ENCODE data around the gene TMCC1. TPM values are rescaled to one million over a fixed set of nuclear protein-coding genes. Genes with fewer than 3 reads are reported as not detected.

Gene TMCC1
- total RNA-seq, 1 donor from 2014 or later, result 25.9 TPM

DNA sequence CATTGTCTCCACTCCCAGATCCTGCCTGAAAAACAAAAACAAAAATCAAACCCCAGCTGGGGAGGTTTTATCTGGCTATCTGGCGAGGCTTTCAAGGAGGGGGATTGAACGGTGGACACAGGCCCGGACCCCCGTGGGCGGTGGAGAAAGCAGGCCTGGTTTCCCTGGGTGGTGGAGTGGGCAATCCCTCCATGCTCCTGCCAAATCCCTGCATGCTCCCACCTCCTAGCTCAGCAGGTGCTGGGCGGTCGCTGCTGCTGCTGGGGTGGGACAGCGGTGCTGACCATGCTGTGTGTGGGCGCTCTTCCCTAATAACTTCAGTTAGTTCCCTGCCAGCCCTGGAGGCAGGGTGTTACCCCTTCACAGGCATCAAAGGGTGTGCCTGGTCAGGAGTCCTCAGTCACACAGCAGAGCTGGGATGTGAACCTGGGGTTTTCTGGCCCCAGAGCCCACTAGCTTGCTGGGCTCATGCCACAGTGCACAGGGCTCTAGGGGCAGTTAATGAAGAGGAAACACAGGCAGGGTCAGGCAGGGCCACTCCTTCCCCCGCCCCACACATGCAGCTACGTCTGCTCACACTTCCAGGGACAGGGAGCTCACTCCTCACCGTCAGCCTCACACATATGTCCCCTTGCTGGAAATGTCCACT, 271.2 kb downstream of the TMCC1 start:
- H3K27me3 Mint-ChIP-seq, result peaks cover 7% of the 10 kb centered on the region
- H3K36me3 Mint-ChIP-seq (ENCODE audit: low read depth), result no peaks in the 10 kb centered on the region
- no peaks in the 10 kb centered on the region for H3K9me3 Mint-ChIP-seq
- H3K4me3 Mint-ChIP-seq, result no peak overlapping the region
- DNase-seq (no peak), ATAC-seq (ENCODE audit: low read depth) (no peak)
- TF ChIP-seq, protein P1, sequence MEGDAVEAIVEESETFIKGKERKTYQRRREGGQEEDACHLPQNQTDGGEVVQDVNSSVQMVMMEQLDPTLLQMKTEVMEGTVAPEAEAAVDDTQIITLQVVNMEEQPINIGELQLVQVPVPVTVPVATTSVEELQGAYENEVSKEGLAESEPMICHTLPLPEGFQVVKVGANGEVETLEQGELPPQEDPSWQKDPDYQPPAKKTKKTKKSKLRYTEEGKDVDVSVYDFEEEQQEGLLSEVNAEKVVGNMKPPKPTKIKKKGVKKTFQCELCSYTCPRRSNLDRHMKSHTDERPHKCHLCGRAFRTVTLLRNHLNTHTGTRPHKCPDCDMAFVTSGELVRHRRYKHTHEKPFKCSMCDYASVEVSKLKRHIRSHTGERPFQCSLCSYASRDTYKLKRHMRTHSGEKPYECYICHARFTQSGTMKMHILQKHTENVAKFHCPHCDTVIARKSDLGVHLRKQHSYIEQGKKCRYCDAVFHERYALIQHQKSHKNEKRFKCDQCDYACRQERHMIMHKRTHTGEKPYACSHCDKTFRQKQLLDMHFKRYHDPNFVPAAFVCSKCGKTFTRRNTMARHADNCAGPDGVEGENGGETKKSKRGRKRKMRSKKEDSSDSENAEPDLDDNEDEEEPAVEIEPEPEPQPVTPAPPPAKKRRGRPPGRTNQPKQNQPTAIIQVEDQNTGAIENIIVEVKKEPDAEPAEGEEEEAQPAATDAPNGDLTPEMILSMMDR (IDR thresholded peaks at IDR 0.05), result no peak
- intact Hi-C loops (cut with micrococcal nuclease), result loop anchor here (10.0 kb wide), 1 partner anchor 472 kb away; no protein-coding TSS in a partner anchor
- ChIA-PET CTCF (no interaction called here), POLR2A (interaction anchor here (0.6 kb wide), 1 partner anchor 346 kb away, joined by 5 read pairs; no protein-coding TSS in a partner anchor)
- H3K4me1 Mint-ChIP-seq, result peaks cover 23% of the 10 kb centered on the region
- no peak overlapping the region for H3K27ac Mint-ChIP-seq

GRCh38 chr3:129621626-129622225, 271.8 kb downstream of the TMCC1 start:
- DNase-seq, result no peak
- no peaks in the 10 kb centered on the region for H3K36me3 Mint-ChIP-seq (ENCODE audit: low read depth)
- peaks cover 7% of the 10 kb centered on the region for H3K27me3 Mint-ChIP-seq
- no peak overlapping the region for H3K27ac Mint-ChIP-seq
- intact Hi-C loops (cut with micrococcal nuclease), result loop anchor here (10.0 kb wide), 1 partner anchor 473 kb away; no protein-coding TSS in a partner anchor
- no peak for ATAC-seq (ENCODE audit: low read depth)
- no peak overlapping the region for H3K4me3 Mint-ChIP-seq
- POLR2A ChIA-PET, result no interaction called here
- no peaks in the 10 kb centered on the region for H3K9me3 Mint-ChIP-seq
- TF ChIP-seq, protein P1 (IDR thresholded peaks at IDR 0.05), result no peak
- peaks cover 20% of the 10 kb centered on the region for H3K4me1 Mint-ChIP-seq
- CTCF ChIA-PET, result no interaction called here

DNA sequence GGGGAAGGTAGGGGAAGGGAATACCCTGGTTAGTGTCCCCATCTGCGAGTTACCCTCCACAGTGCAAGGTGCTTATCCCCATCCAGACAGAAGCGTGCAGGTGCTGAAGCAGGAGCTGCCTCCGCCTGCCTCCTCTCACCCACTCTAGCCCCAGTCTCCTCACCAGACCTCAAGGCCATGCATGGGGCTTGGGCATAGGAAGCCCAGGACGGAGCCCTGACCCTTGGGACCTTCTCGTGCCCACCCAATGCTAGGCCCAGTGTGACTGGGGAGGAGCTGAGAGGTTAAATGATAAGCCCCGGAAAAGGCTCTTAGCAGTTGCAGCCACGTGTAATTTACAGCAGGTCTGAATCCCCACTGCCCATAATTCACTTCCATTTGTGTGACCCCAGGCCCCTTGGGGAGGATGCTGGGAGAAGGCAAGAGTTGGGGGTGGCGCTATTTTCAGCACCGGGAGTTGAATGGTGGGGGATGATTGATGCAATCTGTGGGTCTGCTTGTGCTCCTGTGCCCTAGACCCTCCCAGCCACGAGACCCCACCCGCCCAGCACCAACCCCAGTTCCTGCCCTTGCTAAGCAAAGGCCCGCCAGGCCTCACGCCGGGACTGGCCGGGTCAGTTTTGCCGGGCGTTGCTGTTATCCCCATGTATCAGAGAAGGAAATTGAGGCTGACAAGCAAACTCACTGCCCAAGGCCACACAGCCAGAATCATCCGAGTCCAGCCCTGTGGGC, 272.5 kb downstream of the TMCC1 start:
- Mint-ChIP-seq H3K36me3 (ENCODE audit: low read depth) (no peaks in the 10 kb centered on the region), H3K27me3 (peaks cover 7% of the 10 kb centered on the region), H3K9me3 (no peaks in the 10 kb centered on the region), H3K4me3 (no peak overlapping the region), H3K27ac (no peak overlapping the region), H3K4me1 (peaks cover 14% of the 10 kb centered on the region)
- POLR2A ChIA-PET, result no interaction called here
- no peak for ATAC-seq (ENCODE audit: low read depth)
- CTCF ChIA-PET, result no interaction called here
- TF ChIP-seq, protein P1 (IDR thresholded peaks at IDR 0.05), result no peak
- no peak for DNase-seq
- intact Hi-C loops (cut with micrococcal nuclease), result loop anchor here (10.0 kb wide), 1 partner anchor 474 kb away; no protein-coding TSS in a partner anchor

- intact Hi-C loops (cut with micrococcal nuclease), result loop anchor here (10.0 kb wide), 1 partner anchor 475 kb away; no protein-coding TSS in a partner anchor
- DNase-seq, result peak; percentile 10
- no peak overlapping the region for H3K27ac Mint-ChIP-seq
These were observed 273.8 kb downstream of the TMCC1 start for GRCh38 chr3:129619726-129620162.

More at GRCh38 chr3:129619726-129620162, 273.8 kb downstream of the TMCC1 start:
- ATAC-seq (ENCODE audit: low read depth), result no peak
- no peaks in the 10 kb centered on the region for H3K36me3 Mint-ChIP-seq (ENCODE audit: low read depth)
- H3K27me3 Mint-ChIP-seq, result peaks cover 7% of the 10 kb centered on the region
- H3K9me3 Mint-ChIP-seq, result no peaks in the 10 kb centered on the region
- TF ChIP-seq, protein P1 (IDR thresholded peaks at IDR 0.05), result no peak
- ChIA-PET CTCF (no interaction called here), POLR2A (no interaction called here)
- H3K4me1 Mint-ChIP-seq, result peaks cover 11% of the 10 kb centered on the region
- no peak overlapping the region for H3K4me3 Mint-ChIP-seq

Measured in activated B cell treated with CpG ODN at 0.5 μM for 24 hours (primary cell).